M059J (cell line): ENCODE measurements around the gene SLC1A4. TPM values are rescaled to one million over a fixed set of nuclear protein-coding genes. Genes with fewer than 3 reads are reported as not detected.

Source experiments
- DNase-seq: peaks from one replicate; pipeline ENCODE4 v3.0.0-alpha.2; 2012; ENCODE audit warnings: low read depth
- total RNA-seq: library from RNA; depleted of rRNA; stranded (reverse); fragments of >200 nt; shearing (Covaris generic); gene quantifications from 2 replicates; pipeline ENCODE4 v1.2.3, GENCODE V29; 2014

The SLC1A4 gene
- total RNA-seq, 1 experiment from 2014 or later = 15.4 TPM

DNA sequence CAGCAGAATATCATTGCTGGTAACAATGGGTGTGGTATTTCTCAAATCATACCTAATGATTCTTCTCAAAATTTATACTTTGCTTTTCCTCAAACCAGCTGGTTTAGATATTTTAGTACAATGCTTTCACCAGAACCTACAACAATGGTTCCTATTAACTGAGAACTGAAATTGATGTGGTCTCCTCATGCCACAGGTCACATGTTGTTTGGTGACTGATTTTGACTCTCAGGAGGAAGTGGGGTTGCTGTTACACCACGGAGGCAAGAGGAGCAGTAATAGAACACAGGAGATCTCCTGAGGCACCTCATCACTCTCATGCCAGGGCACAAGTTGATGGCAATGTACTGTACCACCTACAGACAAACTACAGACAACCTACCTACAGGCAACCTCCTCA lies 64.0 kb downstream of the SLC1A4 start:
- DNase-seq = no peak

- DNase-seq = no peak
These were observed 65.7 kb downstream of the SLC1A4 start for GRCh38 chr2:65054749-65055421.

DNA sequence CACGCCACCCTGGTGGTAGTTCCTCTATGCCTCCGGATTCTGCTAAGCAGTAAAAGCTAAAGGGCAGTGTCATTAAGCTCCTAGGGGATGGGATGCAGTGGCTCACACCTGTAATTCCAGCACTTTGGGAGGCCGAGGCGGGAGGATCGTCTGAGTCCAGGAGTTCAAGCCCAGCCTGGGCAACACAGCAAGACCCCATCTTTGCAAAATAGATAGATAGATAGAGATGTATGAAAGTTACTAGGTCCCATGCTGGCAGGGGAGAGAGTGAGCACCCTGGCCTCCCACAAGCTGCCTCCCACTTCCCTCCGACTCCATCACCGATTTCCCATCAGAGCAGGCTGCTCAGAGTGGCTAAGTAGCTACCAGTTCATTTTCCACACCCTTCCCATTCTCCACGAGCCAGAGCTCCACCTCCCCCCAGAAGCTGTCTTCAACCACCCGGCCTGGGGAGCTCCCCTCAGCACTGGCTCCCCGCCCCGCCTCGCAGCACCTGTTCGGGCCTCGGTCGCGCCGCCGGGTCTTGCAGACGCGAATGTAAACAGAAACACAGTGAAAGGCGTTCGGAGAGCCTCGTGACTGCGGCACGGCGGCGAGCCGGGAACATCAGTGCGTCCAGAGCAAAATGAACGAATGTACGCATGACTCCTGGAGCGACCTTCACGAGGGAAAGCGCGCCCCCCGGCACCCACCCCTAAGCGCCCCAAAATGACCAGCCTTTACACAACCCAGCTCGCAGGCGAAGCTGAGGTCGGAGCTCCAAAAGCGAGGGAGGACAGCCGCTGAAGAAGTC lies 66.4 kb downstream of the SLC1A4 start:
- no peak for DNase-seq

DNA sequence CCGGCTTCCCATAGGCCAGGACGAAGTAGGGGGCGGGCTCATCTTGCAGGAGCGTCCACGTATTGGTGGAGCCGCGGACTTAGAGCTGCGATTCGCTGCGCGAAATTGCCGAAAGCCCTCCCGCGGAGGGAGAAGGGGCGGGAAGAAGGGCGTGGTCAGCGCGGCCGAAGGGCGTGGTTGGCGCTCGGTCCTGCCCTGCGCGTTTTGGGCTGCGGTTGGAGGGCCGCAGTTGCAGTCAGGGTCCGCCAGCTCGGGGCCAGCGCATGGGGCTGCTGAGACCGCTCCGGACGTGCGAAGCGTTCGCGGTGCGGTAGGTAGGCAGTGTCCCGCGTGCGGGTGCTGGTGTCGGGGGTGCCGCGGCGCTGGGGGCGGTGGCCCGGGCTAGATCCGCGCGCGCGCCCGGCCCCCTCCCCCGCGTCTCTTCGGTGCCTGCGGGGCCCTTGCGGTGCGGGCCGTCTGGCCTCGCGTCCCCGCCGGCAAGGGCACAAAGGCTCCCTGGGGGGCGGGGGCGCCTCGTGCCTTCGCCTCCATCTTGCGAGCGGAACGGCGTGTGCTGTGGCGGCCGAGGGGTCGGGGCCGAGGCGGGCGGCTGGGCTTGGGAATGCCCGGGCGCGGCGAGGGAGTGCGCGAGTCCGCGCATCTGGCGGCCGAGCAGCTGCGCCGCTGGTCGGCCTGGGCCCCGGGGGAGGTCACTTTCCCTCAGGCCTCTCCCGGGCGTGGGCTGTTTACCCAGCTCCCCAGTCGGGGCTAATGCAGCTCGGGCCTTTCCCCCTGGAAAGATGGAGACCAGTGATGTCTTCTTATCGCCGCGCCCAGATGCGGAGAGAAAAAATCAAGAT lies 67.2 kb downstream of the SLC1A4 start, which contains the start of gene CEP68:
TSS of gene CEP68 (plus strand) at position 202 of the 839 bp plus-strand sequence. CDS start 13,029 bp downstream, outside the sequence.
- peak; percentile 95 for DNase-seq

GRCh38 chr2:65057054-65057375 lies 67.8 kb downstream of the SLC1A4 start:
- no peak for DNase-seq

GRCh38 chr2:65057391-65058052 lies 68.3 kb downstream of the SLC1A4 start:
- DNase-seq = peak; percentile 73

GRCh38 chr2:65059071-65059470 lies 69.9 kb downstream of the SLC1A4 start:
- DNase-seq = no peak

- no peak for DNase-seq
These were observed 72.1 kb downstream of the SLC1A4 start for GRCh38 chr2:65061146-65061909.

- no peak for DNase-seq
These were observed 72.7 kb downstream of the SLC1A4 start for GRCh38 chr2:65061910-65062339.

DNA sequence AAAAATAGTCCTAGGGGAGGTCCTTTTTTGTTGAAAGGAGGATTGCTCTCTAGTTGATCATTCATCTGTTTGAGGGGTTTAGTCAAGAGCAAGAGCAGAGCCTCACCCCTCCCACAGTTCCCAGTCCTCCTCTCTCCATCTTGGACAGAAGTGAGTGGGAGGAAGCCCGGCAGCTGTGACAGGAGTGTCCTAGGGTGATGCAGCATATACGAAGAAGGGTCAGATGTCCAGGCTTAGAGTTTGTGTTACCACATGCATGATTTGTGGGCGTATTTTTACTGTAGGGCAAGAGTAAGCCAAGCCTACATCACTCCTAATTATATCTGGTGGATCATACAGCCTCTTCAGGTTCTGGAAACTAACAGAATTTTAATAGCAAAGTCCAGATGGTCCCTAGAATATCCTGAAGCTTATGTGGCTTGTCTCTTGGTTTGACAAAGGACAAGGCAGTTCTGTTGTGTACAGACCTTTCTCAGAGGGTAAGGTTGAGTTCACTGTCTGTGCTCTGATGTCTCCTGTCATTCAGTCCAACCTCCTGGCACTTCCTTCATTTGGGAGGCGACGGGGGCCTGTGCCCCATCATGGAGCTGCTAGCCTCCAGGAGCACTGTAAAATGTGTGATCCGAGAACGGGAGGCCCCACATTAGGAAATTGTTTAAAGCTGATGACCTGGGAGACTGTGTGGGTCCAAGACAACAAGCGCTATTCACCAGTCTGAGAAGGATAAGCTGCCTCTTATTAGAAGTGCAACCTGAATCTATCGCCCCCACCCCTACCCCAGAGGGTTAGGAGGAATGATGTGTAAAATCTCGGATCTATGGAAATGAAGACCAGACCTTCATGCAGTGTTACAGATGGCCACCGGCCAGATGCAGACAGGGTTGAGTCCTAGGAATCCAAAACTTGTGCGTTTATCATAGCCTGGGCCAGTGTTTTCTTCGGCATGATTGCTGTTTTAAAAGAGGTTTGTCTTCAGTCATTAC lies 73.9 kb downstream of the SLC1A4 start:
- DNase-seq = no peak

DNA sequence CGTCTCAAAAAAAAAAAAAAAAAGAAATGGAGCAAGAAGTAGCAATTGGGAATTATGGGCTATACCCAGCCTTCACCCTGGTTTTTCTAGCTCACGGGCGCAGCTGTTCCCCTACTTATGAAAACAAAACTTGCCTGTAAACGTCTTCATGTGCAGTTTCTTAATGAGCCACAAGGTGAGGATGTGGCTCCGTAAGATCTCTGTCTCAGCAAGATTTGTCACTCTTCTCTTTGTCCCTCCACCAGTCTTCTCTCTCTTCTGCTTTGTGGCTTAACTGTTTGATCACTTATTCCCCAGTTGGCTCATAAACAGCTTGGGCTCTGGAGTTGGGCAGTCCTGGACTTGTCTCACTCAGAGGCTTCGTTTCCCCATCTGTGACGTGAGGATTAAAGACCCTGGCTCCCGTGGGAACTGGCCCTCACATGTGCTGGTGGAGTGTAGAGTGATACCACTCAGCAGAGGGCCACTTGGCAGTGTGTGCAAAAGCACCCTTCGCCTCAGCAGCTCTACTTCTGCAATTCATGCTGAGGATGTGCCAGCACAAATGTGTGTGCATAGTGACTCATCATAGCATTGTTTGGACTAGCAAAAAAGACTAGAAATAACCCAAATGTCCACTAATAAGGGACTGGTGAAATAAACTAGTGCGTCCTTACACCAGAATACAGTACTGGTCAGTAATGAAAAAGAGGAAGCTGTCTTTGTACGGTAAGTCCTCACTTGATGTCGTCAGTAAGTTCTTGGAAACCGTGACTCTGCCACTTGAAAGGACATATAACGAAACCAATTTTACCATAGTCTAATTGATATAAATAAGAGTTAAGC lies 75.7 kb downstream of the SLC1A4 start:
- peak; percentile 80 for DNase-seq

DNA sequence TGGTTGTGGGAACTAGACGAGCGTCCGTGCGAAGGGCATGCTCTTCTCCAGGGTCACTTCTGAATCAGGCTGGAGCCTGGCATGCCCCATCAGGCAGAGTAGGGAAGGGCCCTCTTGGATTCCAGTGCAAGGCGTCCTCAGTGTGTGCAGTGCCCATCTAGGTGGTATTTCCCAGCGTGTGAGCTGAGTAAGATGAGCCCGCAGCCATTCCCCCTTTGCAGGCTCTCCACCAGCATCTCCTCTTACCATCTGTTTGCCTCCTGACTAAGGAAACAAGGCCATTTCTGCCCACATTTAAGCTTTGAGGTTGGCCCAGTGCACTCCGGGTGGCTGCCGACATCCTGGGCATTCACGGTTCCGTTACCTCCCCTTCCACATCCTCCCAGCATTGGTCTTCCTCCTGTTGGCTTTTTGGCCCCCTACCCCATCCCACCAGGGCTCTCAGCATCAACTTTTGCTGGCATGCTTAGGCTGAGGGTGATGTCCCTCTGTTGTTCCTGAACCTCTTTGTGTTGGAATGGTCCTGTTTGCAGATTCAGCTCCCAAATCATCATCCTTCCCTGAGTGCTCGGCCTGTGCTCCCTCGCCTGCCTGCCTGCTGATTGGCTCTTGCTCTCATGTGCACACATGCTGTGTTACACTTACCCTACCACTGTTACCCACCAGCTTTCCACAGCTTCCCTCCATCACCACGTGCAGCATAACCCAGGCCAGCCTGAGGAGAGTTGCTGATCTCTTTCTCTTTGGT lies 78.8 kb downstream of the SLC1A4 start:
- no peak for DNase-seq

DNA sequence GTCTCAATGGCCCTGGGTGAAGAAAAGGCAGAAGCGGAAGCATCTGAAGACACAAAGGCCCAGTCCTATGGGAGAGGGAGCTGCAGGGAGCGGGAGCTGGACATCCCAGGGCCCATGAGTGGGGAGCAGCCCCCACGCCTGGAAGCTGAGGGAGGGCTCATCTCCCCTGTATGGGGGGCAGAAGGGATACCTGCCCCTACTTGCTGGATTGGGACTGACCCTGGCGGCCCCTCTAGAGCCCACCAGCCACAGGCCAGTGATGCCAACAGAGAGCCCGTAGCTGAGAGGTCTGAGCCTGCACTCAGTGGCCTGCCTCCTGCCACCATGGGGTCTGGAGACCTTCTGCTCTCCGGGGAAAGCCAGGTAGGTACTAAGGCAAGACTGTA lies 80.2 kb downstream of the SLC1A4 start:
- no peak for DNase-seq

- DNase-seq = peak; percentile 64
These were observed 81.1 kb downstream of the SLC1A4 start for GRCh38 chr2:65070172-65070830.

DNA sequence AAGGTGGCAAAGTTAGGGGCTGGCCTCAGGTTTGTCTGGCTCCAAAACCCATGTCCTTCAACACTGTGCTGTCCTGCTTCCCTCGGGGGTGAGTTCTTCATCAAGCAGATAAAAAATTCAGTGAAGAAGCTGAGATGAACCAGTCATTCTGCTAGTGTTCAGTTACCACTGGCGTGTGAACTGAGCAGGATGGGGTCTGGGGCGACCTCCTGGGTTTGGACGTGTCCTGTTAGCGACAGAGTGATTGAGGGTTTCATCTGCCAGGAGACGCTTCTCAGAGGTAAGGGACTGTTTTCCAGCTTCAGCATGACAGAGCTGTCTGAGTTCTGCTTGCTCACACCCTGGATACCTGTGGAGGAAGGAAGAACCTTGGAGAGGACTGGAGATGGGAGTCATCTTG lies 81.7 kb downstream of the SLC1A4 start:
- no peak for DNase-seq

DNA sequence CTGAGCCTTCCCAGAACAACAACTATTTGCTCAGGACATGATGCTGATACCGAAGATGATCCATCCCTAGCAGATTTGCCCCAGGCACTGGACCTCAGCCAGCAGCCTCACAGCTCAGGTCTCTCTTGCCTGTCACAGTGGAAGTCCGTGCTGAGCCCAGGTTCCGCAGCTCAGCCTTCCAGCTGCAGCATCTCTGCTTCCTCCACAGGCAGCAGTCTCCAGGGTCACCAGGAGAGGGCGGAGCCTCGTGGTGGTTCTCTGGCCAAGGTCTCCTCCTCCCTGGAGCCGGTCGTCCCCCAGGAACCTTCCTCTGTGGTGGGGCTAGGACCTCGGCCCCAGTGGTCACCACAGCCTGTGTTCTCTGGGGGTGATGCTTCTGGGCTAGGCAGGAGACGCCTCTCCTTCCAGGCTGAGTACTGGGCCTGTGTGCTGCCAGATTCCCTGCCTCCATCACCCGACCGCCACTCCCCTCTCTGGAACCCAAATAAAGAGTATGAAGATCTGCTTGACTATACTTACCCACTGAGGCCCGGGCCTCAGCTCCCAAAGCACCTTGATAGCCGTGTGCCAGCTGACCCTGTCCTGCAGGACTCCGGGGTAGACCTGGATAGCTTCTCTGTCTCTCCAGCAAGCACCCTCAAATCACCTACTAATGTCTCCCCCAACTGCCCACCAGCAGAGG lies 82.4 kb downstream of the SLC1A4 start:
- DNase-seq = peak; percentile 48
